Endothelial cell of umbilical vein (primary cell): Measurements from ENCODE around the gene SERPINB6. TPM values are rescaled to one million over a fixed set of nuclear protein-coding genes. Genes with fewer than 3 reads are reported as not detected.

ENCODE experiments used
- BruUV-seq: library from RNA; stranded (reverse); fragments of 400-500 nt; replicated peaks from 2 replicates; lab custom pipeline; 2021; lab: Mats Ljungman, UMichigan
- CTCF ChIA-PET: fragments of 300-600, 350-600 bp; sonication (Branson Sonifier 250); formaldehyde crosslinking; loops from one replicate; lab custom pipeline; 2021; ENCODE audit warnings: antibody characterized with exemption, inconsistent platforms; lab: Charles Lee
- POLR2A ChIA-PET: fragments of 300-600, 350-600 bp; sonication (Branson Sonifier 250); formaldehyde crosslinking; loops from one replicate; lab custom pipeline; 2021; ENCODE audit warnings: antibody characterized with exemption, inconsistent platforms; lab: Charles Lee
- DNase-seq: peaks from one replicate; pipeline ENCODE4 v3.0.0-alpha.2; 2011; ENCODE audit warnings: low read depth, low spot score
- FAIRE-seq: peaks from 2 replicates; lab custom pipeline; 2011; peaks lifted over from hg19 to GRCh38; lab: Jason Lieb, UNC
- H2AFZ ChIP-seq: 2 replicates; pipeline ENCODE4 v1.6.0; 2012; ENCODE audit warnings: low read depth, low read length, control low read depth, inconsistent platforms
- H3K27ac ChIP-seq: 2 replicates; pipeline ENCODE4 v1.5.1; 2011; ENCODE audit warnings: low read depth, mild to moderate bottlenecking, control low read depth, low read length, moderate library complexity; ENCODE audit not compliant: insufficient read depth
- H3K27me3 ChIP-seq, 2 experiments: 2 replicates each; pipeline versions ENCODE4 v1.6.0 to v1.6.1; 2011; ENCODE audit warnings: low read length in 2 of 2, mixed read lengths in 1 of 2; ENCODE audit not compliant: control insufficient read depth in 2 of 2, insufficient read depth in 2 of 2
- H3K36me3 ChIP-seq, 2 experiments: 2 replicates in 1 of 2; 3 replicates in 1 of 2; pipeline ENCODE4 v1.5.1; 2011; ENCODE audit warnings: low read length in 2 of 2, mild to moderate bottlenecking in 1 of 2, moderate library complexity in 1 of 2; ENCODE audit not compliant: control insufficient read depth in 2 of 2, insufficient read depth in 2 of 2; ENCODE audit errors: extremely low read depth in 1 of 2
- H3K4me1 ChIP-seq: 3 replicates; pipeline ENCODE4 v1.5.1; 2011; ENCODE audit warnings: mild to moderate bottlenecking, low read length; ENCODE audit not compliant: control insufficient read depth, insufficient read depth; ENCODE audit errors: extremely low read depth
- H3K4me2 ChIP-seq: 2 replicates; pipeline ENCODE4 v1.6.1; 2011; ENCODE audit warnings: low read length, control low read depth, mixed read lengths; ENCODE audit not compliant: insufficient read depth
- H3K4me3 ChIP-seq, 3 experiments: fragments of 200-600 bp in 1 of 3; sonication (generic), shearing (Covaris generic) in 1 of 3; replicated peaks in 1 of 3; 2 replicates each; pipeline ENCODE4 v1.5.1; 2011 to 2016; ENCODE audit warnings: control low read depth in 3 of 3, low read length in 3 of 3, mild to moderate bottlenecking in 2 of 3, inconsistent platforms in 1 of 3, low read depth in 1 of 3, moderate library complexity in 1 of 3; ENCODE audit not compliant: insufficient read depth in 1 of 3
- H3K79me2 ChIP-seq: 2 replicates; pipeline ENCODE4 v1.6.0; 2012; ENCODE audit warnings: low read length, inconsistent platforms; ENCODE audit not compliant: control insufficient read depth, insufficient read depth
- H3K9ac ChIP-seq: replicated peaks from 2 replicates; pipeline ENCODE3; 2011; ENCODE audit warnings: low read length, control low read depth; ENCODE audit not compliant: insufficient read depth; ENCODE audit errors: extremely low read depth
- H3K9me1 ChIP-seq: replicated peaks from 3 replicates; pipeline ENCODE4 v1.6.0; 2011; ENCODE audit warnings: mild to moderate bottlenecking, low read length; ENCODE audit not compliant: control insufficient read depth, insufficient read depth; ENCODE audit errors: extremely low read depth
- H3K9me3 ChIP-seq: replicated peaks from 2 replicates; pipeline ENCODE4 v1.5.1; 2012; ENCODE audit warnings: low read length, inconsistent platforms; ENCODE audit not compliant: control insufficient read depth, insufficient read depth
- H4K20me1 ChIP-seq: replicated peaks from 2 replicates; pipeline ENCODE3; 2011; ENCODE audit warnings: mild to moderate bottlenecking, low read length; ENCODE audit not compliant: control insufficient read depth, insufficient read depth; ENCODE audit errors: extremely low read depth
- EZH2 ChIP-seq: IDR thresholded peaks from 2 replicates; pipeline ENCODE4 v1.6.1; 2012; ENCODE audit warnings: borderline replicate concordance, low read depth, mild to moderate bottlenecking, moderate library complexity, low read length, inconsistent platforms; ENCODE audit not compliant: severe bottlenecking
- FOS ChIP-seq: IDR thresholded peaks from 2 replicates; pipeline ENCODE4 v1.6.1; 2011; ENCODE audit warnings: mild to moderate bottlenecking, low read length, moderate library complexity, borderline replicate concordance; ENCODE audit not compliant: insufficient read depth
- GATA2 ChIP-seq: IDR thresholded peaks from 2 replicates; pipeline ENCODE4 v1.7.0; 2011; ENCODE audit warnings: low read depth, mild to moderate bottlenecking, moderate library complexity, mixed read lengths, low read length; ENCODE audit not compliant: insufficient read length, insufficient read depth
- JUN ChIP-seq: IDR thresholded peaks from 2 replicates; pipeline ENCODE4 v1.6.1; 2011; ENCODE audit warnings: borderline replicate concordance, low read depth; ENCODE audit not compliant: insufficient read length, insufficient read depth
- MAX ChIP-seq: IDR thresholded peaks from 2 replicates; pipeline ENCODE4 v1.6.1; 2011; ENCODE audit not compliant: insufficient read depth, insufficient read length
- MYC ChIP-seq: IDR thresholded peaks from one replicate; pipeline ENCODE4 v1.6.1; 2011; ENCODE audit warnings: mild to moderate bottlenecking, low read depth, low read length
- POLR2A ChIP-seq: IDR thresholded peaks from 2 replicates; pipeline ENCODE4 v1.6.1; 2012; ENCODE audit warnings: low read depth, mild to moderate bottlenecking, control low read depth, low read length
- POLR2AphosphoS5 ChIP-seq: IDR thresholded peaks from 2 replicates; pipeline ENCODE4 v1.6.1; 2012; ENCODE audit warnings: low read depth, mild to moderate bottlenecking, control low read depth, low read length, moderate library complexity; ENCODE audit not compliant: insufficient read depth
- dilution Hi-C: fragments of 300-500 bp; cut with MboI; formaldehyde crosslinking; loops from one replicate; pipeline ENCODE4 v1.15.0; 2019; ENCODE audit warnings: low sequenced_read_pairs; ENCODE audit not compliant: extremely low pct_ligation_motif_present
- intact Hi-C: fragments of 100-400 bp; cut with micrococcal nuclease; formaldehyde crosslinking; loops from one replicate; pipeline ENCODE4 v1.10.0; 2022
- polyA plus RNA-seq, 4 experiments: library from polyadenylated mRNA; depleted of rRNA in 3 of 4; stranded (reverse) in 3 of 4; unstranded in 1 of 4; fragments of >200 nt; gene quantifications; 2 replicates each; pipeline versions ENCODE4 v1.2.1 to v1.2.3, GENCODE V29; 2011 to 2012; ENCODE audit warnings: missing spikeins in 1 of 4
- total RNA-seq: library from RNA; stranded (reverse); gene quantifications from 2 replicates; pipeline ENCODE4 v1.2.3, GENCODE V29; 2021
- TF ChIP-seq, protein P1 (sequence below), 2 donors: IDR thresholded peaks; 1 replicate in 1 of 2; 2 replicates in 1 of 2; pipeline ENCODE4 v1.5.1; 2011; ENCODE audit warnings: low read length in 2 of 2, mild to moderate bottlenecking in 2 of 2, moderate library complexity in 2 of 2, control low read depth in 1 of 2, inconsistent platforms in 1 of 2, low read depth in 1 of 2; ENCODE audit not compliant: insufficient read depth in 1 of 2; ENCODE audit errors: extremely low read depth in 1 of 2

SERPINB6 gene
- total and polyA plus RNA-seq, 2 donors (not counting 3 experiments of a cell fraction or from before 2014, with no cell fraction given) = 145 to 151 TPM

DNA sequence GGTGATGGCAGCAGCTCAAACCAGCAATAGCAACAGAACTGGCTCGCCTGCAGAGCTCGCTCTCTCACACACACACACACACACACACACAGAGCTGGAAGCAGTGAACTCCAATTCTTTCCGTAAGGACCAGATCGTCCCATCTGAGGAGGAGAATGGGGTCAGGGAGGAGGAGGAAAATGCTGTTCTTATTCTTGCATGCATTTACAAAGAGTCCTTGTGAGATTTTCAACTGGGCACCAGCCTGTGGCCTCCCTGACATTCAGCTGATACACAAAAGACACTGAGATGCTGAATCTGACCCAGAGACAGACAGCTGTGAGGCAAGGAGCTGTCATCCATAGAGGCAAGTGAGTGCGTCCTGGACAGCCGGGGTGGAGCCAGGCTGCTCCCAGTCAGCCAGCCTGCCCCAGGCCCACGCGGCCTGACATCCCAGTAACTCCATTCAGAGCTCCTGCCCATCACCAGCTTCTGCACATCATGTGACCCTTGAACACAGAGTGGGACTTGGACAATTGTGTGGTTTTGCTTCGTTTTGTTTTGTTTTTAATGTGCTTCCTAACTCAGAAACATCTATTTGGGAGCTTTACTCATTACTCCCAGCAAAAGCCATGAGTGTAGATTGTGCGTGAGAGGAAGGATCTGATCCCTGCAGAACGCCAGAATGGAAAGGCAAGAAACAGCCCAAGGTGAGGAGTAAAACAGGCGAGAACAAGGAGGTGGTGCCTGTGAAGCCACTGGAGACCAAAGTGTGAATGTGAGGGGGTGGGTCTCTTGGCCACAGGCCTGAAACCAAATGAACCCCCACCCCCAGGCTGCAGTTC, 70.3 kb downstream of the SERPINB6 start:
- Histone ChIP-seq H3K4me3 (peak overlapping the region; percentile 22 to 91 (median 66)), H3K4me1 (peaks cover 15% of the 10 kb centered on the region), H3K27me3 (no peaks in the 10 kb centered on the region), H3K79me2 (peaks cover 43% of the 10 kb centered on the region), H3K9me1 (no peaks in the 10 kb centered on the region), H2AFZ (no peak overlapping the region), H3K9ac (no peak overlapping the region), H3K27ac (no peak overlapping the region), H3K4me2 (peak overlapping the region; percentile 84), H3K9me3 (no peaks in the 10 kb centered on the region), H4K20me1 (no peaks in the 10 kb centered on the region), H3K36me3 (peaks cover 7 to 8% of the 10 kb centered on the region in 2 experiments)
- FAIRE-seq (peak; percentile 77), DNase-seq (peak; percentile 41)
- TF ChIP-seq GATA2 = no peak
- no peak for TF ChIP-seq MYC
- no TSS peak for BruUV-seq
- POLR2A ChIA-PET = interaction anchor here (0.9 to 1.2 kb wide), 3 partner anchors 43 to 55 kb away, joined by 3 read pairs; no protein-coding TSS in a partner anchor
- dilution Hi-C loops = no loop called here
- CTCF ChIA-PET = interaction anchor here (0.7 to 2.6 kb wide), 6 partner anchors 11 to 163 kb away, joined by 3 to 11 read pairs (median 4); no protein-coding TSS in a partner anchor
- intact Hi-C loops = no loop called here

DNA sequence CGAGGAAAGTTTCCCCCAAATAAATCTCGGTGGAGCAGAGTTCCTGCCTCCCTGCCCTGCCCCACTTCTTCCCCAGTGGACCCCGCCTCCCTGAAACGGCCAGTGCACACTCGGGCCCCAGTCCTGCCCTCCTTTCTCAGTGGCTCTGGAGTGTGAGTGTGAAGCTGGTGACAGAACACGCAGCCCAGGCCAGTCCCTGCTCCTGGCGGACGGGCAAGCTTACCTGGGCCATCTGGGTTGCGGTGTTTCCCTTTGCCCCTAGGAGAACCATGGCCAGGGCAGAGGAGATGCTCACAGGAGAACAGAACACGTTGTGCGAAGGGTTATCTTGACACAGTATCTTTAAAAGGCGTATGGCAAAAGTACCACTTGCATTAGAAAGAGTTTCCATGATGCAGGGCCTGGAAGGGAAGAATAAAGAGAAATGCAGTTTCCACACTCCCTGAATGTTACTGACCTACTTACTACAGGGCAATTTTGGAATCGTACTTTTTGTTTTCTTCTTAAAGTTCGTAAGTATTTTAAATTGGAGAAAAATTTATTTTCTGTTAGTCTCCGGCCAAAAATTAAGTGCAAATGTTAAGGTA, 71.1 kb downstream of the SERPINB6 start:
- intact Hi-C loops = no loop called here
- DNase-seq = no peak
- TF ChIP-seq JUN (no peak), MYC (no peak), MAX (no peak), GATA2 (no peak), EZH2 (no peak), POLR2A (no peak), POLR2AphosphoS5 (no peak), FOS (no peak)
- TF ChIP-seq, protein P1, sequence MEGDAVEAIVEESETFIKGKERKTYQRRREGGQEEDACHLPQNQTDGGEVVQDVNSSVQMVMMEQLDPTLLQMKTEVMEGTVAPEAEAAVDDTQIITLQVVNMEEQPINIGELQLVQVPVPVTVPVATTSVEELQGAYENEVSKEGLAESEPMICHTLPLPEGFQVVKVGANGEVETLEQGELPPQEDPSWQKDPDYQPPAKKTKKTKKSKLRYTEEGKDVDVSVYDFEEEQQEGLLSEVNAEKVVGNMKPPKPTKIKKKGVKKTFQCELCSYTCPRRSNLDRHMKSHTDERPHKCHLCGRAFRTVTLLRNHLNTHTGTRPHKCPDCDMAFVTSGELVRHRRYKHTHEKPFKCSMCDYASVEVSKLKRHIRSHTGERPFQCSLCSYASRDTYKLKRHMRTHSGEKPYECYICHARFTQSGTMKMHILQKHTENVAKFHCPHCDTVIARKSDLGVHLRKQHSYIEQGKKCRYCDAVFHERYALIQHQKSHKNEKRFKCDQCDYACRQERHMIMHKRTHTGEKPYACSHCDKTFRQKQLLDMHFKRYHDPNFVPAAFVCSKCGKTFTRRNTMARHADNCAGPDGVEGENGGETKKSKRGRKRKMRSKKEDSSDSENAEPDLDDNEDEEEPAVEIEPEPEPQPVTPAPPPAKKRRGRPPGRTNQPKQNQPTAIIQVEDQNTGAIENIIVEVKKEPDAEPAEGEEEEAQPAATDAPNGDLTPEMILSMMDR (IDR thresholded peaks at IDR 0.05; ENCODE audit: extremely low read depth in 1 of 2, insufficient read depth in 1 of 2, low read depth in 1 of 2, low read length in 2 of 2) = no peak
- no peaks in the 10 kb centered on the region for H3K9me1 ChIP-seq
- FAIRE-seq = no peak
- no peak overlapping the region for H3K9ac ChIP-seq
- no peak overlapping the region for H3K27ac ChIP-seq
- no peaks in the 10 kb centered on the region for H3K27me3 ChIP-seq
- peaks cover 43% of the 10 kb centered on the region for H3K79me2 ChIP-seq
- H3K9me3 ChIP-seq = no peaks in the 10 kb centered on the region
- H3K4me3 ChIP-seq = peak overlapping the region in 1 of 3 experiments; percentile 66
- dilution Hi-C loops = no loop called here
- ChIA-PET CTCF (interaction anchor here (1.0 to 2.6 kb wide), 6 partner anchors 11 to 162 kb away, joined by 3 to 11 read pairs (median 4); no protein-coding TSS in a partner anchor), POLR2A (interaction anchor here (0.9 to 1.2 kb wide), 3 partner anchors 43 to 54 kb away, joined by 3 read pairs; no protein-coding TSS in a partner anchor)
- H4K20me1 ChIP-seq = no peaks in the 10 kb centered on the region
- BruUV-seq = no TSS peak
- peak overlapping the region; percentile 84 for H3K4me2 ChIP-seq
- H3K4me1 ChIP-seq = peaks cover 15% of the 10 kb centered on the region
- H2AFZ ChIP-seq = no peak overlapping the region
- H3K36me3 ChIP-seq = peaks cover 8 to 11% of the 10 kb centered on the region in 2 experiments
